ENCODE measurements around the gene ZNF559.
"Not testable (repeated sequence)": the region's sequence is repeated elsewhere in the genome, so short reads cannot be mapped to it uniquely, and the experiment has no call there.

ZNF559 gene

DNA sequence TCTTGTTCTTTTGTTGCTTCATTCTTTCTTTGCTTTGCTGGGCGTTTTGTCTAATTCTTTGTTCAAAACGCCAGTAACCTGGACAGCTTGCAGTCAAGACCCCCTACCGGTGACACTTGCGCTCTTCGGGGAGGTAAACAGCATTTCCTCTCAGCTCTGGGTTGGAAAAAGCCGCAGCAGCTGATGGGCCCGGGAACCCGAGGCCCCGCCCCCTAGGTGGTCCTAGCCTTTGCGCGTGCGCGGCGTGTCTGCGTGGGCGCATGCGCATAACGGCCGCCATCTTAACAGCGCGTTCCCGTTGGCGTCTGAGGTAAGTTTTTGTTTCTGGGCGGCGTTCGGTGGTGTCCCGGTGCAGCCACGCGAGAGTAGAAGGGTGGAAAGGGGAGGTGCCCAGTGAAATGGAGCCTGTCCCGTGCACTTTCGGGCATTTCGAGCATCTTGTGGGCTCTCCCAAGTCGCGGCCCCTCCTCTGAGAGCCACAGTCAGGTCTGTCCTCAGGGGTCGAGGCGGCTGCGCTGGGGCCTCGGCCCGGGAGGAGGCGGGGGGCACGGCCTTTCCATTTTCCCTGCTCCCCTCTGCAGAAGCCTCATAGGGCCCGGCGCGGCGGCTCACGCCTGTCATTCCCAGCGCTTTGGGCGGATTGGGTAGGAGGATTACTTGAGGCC is at the start of gene ZNF559:
TSS of gene ZNF559 (plus strand) at position 261 of the 665 bp plus-strand sequence. CDS start 14,371 bp downstream, outside the sequence.
- peak; percentile 95 for DNase-seq

DNA sequence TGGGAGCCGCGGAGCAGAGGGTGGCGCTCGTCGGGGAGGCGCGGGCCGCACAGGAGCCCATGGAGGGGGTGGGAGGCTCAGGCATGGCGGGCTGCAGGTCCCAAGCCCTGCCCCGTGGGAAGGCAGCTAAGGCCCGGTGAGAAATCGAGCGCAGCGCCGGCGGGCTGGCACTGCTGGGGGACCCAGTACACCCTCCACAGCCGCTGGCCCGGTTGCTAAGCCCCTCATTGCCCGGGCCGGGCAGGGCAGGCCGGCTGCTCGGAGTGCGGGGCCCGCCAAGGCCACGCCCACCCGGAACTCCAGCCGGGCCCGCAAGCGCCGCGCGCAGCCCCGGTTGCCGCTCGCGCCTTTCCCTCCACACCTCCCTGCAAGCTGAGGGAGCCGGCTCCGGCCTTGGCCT is 40.5 kb upstream of the ZNF559 start:
- not testable (repeated sequence) for DNase-seq

DNA sequence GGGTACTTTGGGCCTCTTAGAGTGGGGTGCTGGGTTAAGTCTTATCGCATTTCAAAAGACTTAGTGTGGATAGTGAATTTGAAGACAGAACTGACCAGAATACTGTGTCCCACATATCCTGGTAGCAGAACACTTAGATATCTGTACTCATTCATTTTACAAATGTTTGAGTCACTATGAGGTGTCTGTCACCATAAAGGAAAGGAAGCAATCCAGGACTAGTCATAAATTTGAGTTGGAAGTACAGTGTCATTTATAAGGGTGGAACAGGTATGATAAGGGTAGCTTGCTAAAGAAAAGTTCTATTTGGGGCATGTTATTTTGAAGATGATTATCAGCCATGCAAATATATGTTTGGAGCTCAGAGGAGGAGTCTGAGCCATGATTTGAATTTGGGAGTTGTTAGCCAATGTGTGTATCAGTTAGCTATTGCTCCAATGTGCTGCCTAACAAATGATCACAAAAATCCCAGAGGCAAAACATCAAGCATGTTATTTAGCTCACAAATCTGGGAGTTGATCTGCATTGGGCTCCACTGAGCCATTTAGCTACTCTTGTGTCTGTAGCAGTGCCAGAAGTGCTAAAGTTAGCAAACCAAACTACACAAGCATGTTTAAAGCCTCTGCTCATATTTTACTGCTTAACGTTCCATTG is 34.6 kb upstream of the ZNF559 start:
- no peak for DNase-seq

DNA sequence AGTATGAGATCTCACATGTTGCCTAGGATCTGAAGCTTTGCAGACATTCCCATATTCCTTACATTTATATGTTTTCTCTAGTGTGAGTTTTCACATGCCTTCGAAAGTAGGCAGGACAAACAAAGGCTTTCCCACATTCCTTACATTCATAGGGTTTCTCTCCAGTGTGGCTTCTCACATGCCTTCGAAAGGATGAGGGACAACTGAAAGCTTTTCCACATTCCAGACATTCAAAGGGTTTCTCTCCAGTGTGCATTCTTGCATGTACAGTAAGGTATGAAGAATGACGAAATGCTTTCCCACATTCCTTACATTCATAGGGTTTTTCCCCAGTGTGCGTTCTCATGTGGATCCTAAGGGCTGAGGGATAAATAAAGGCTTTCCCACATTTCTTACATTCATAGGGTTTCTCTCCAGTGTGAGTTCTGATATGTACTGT is 28.5 kb upstream of the ZNF559 start:
- DNase-seq = no peak

DNA sequence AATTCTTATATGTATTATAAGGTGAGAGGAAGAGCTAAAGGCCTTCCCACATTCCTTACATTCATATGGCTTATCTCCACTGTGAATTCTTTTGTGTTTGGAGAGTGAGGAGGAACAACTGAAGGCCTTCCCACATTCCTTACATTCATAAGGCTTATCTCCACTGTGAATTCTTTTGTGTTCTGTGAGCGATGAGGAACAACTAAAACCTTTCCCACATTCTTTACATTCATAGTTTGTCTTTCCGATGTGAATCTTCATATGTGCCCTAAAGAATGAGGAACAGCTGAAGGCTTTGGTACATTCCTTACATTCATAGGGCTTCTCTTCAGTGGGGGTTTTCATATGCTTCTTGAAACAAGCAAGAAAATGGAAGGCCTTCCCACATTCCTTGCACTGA is 27.6 kb upstream of the ZNF559 start:
- no peak for DNase-seq

DNA sequence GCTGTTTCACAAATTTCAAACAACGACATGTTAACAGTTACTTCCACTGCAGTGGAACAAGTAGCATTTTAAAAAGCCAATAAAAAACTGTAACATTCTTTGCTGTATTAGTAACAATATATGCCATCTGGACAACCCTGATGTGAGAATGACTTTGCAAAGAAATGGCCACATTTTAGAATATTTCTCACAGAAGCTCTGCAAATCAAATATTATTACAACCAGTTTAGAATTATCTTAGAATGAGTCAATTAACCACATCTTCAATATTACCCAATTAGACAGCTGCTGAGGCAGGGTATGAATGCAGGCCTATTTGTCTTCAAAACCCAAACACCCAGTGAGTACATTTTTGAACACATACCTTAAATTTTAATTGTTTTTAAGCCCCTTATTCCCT is 17.5 kb upstream of the ZNF559 start:
- no peak for DNase-seq

DNA sequence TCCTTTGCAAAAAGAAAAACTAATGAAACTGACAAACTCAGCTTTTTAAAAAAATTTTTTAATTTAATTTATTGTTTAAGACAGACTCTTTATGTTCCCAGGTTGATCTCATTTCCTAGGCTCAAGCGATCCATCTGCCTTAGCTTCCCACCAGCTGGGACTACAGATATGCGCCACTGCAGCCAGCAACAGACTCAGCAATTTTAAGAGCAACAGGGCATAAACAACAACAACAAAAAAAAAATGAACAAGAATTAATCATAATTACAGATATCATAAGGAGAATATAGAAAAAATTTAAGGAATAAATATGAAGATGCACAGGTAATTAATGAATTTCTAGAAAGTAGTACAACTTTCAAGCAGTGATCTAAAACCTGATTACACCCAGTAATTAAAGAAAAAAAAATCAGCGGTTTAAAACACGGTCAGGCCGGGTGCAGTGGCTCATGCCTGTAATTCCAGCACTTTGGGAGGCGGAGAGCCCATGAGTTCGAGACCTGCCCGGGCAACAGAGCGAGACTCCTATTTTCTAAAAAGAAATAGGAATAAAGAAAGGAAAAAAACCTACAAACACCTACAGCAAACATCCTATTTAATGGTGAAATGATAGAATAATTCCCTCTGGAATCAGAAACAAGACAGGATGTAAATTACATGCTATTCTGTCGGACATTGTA is 15.7 kb upstream of the ZNF559 start:
- no peak for DNase-seq

DNA sequence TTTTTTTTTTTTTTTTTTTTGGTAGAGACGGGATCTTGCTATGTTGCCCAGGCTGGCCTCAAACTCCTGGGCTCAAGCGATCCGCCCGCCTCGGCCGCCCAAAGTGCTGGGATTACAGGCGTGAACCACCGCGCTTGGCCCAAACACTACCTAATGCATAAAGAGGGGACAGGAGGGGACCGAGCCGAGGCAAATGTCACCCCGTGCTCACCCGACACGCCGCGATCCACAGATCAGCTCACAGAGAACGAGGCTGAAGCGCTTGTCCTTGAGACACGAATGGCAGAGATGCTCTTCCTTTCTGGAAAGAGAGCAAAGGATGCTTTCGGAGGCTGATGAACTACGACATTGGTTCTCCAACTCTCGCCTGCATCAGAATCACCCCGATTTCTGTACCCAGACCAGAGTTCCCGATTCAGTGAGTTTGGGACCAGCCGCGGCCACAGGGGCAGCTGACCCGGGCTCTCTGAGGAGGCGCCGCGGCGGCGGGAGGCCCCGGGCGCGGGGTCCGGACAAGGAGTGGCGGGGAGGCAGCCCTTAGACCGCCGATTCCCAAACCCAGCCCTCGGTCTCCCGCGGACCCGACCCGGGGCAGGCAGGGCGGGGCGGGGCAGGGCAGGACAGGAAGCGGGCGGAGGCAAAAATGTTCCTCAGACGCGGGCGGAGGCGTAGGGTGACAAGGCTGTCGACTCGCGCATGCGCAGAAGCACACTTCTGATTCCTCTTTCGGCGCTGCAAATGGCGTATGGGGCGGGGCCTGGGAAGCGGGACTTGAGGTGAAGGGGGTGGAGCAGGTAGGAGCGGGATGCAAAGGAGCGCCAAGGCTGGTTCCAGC is 14.6 kb upstream of the ZNF559 start, which contains the start of gene ZNF699:
TSS of gene ZNF699 (minus strand) at position 700 of the 835 bp plus-strand sequence. CDS start 4,719 bp downstream, outside the sequence.
- DNase-seq = peak; percentile 97

DNA sequence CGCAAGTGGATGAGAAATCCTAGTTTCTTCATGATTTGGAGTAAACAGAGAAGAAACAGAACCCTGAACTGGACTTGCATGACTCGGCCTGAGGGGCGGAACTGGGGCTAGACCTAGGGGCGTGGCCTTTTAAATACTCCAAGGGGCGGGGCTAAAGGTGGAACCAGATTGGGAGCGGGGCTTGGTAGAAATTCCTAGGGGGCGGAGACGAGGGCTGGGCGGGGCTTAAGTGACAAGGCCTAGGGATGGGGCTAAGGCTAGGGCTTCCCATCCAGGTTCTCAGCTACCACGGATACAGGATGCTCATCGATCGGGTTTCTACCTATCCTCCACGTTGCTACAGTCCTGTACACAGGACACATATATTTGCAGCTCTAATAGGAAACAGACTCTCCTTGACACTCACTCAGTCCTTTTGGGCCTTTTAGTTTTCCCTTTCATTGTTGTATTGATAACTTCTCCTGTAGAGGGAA is 14.0 kb upstream of the ZNF559 start:
- DNase-seq = no peak

DNA sequence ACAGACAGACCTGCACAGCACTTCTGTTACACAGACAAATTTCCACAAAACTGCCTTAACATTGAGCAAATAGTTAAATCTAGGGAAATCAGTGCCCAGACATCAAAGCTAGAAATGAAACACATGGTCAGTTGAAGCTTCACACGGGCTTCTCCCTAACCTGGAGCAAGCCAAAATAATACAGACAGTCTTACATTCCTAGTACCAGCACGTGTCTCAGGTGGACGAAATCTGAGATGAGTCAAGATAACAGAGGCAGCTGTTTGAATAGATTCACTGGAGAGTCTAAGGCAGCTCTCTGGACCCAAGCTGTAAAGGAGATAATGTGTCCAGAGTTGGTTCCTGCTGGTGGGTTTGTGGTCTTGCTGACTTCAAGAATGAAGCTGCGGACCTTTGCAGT is 10.2 kb upstream of the ZNF559 start:
- no peak for DNase-seq

DNA sequence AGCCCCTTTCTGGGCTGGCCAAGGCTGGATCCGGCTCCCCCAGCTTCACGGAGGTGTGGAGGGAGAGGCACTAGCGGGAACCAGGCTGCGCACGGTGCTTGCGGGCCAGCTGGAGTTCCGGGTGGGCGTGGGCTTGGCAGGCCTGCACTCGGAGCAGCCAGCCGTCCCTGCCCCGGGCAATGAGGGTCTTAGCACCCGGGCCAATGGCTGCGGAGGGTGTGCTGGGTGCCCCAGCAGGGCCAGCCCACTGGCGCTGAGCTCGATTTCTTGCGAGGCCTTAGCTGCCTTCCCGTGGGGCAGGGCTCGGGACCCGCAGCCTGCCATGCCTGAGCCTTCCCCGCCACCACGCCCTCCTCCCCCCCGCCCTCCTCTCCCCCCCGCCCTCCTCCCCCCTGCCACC is 2.6 kb upstream of the ZNF559 start:
- DNase-seq = no peak

DNA sequence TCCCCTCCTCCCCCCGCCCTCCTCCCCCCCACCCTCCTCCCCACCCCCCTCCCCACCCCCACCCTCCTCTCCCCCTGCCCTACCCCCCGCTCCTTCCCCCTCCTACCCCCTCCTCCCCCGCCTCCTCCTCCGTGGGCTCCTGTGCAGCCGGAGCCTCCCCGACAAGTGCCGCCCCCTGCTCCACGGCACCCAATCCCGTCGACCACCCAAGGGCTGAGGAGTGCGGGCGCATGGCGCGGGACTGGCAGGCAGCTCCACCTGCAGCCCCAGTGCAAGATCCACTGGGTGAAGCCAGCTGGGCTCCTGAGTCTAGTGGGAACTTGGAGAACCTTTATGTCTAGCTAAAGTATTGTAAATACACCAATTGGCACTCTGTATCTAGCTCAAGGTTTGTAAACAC is 2.2 kb upstream of the ZNF559 start:
- not testable (repeated sequence) for DNase-seq

DNA sequence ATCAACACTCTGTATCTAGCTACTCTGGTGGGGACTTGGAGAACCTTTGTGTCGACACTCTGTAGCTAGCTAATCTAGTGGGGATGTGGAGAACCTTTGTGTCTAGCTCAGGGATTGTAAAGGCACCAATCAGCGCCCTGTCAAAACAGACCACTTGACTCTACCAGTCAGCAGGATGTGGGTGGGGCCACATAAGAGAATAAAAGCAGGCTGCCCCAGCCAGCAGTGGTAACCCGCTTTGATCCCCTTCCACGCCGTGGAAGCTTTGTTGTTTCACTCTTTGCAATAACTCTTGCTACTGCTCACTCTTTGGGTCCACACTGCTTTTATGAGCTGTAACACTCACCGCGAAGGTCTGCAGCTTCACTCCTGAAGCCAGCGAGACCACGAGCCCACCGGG is 1.8 kb upstream of the ZNF559 start:
- DNase-seq = not testable (repeated sequence)

DNA sequence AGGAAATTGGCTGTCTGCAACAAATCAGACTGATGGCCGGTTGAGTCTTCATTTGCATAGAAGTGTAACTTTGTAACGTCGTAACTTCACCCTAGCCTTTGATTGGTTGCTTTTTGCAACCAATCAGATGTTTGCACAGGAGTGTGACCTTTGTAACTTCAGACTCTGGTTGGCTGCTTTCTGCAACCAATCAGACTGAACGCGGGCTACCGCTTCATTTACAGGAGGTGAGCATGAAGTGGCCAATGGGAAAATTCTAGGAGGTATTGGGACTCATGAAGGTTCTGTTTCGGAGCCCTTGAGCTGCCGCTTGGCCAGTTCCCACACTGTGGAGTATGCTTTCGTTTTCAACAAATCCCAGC is 441 bp upstream of the ZNF559 start:
- DNase-seq = no peak

DNA sequence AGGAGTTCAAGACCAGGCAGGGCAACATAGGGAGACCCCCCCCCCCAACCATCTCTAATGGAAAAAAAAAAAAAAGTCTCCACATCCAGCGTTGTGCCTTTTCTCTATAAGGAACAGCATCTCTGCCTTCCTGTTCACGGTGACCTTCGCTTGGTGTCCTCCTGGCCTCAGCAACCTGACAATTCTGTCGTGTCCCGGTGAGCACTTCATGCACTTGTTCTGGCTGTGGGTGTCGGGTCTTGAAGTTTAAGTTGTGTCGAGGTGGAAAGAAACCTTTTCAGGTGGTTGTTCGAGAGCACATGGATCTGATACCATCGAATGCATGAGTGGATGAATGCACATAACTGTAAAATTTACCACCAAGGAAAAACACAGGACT is 594 bp downstream of the ZNF559 start:
- no peak for DNase-seq

DNA sequence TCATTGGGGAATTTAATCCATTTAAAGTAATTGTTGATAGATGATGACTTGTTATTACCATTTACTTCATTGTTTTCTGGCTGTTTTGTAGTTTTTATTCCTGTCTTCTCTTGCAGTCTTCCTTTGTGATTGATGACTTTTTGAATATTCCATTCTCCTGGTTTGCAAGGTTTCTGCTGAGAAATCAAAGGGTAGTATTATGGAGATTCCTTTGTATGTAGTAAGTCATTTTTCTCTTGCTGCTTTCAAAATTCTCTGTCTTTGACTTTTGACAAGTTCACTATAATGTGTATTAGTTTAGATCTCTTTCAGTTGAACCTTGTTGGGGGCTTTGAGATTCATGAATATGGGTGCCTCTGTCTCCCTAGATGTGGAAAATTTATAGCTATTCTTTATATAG is 6.0 kb downstream of the ZNF559 start:
- DNase-seq = no peak

DNA sequence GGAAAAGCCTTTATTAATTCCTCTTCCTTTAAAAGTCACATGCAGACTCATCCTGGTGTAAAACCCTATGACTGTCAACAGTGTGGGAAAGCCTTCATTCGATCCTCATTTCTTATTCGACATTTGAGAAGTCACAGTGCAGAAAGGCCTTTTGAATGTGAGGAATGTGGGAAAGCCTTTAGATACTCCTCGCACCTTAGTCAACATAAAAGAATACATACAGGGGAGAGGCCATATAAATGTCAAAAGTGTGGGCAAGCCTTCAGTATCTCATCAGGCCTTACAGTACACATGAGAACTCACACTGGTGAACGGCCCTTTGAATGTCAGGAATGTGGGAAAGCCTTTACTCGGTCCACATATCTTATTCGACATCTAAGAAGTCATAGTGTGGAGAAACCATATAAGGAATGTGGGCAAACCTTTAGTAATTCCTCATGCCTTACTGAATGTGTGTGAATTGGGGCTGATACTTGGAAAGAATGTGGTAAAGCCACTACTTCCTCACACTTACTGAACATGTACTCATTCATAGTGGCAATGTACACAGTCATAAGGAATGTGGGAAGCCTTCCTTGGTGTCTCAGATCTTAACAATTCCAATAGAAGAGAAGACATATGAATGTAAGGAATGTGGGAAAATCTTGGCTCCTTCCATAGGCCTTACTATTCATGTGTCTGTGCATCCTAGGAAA is 18.8 kb downstream of the ZNF559 start:
- DNase-seq = no peak

DNA sequence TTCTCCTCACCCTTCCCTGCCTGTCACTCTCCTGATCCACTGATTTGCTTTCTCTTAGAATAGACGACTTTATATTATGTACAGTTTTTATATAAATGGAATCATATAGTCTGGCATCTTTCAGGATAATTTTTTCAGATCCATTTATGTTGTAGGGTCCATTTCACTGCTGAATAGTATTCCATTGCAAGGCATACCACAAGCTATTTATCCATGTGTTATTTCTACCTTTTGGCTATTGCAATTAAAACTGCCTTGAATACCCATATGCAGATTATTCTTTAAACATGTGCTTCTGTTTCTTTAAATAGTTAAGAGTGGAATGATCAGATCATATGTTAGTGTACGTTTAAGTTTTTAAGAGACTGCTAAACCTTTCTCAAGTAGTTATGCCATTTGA is 21.0 kb downstream of the ZNF559 start:
- DNase-seq = no peak

DNA sequence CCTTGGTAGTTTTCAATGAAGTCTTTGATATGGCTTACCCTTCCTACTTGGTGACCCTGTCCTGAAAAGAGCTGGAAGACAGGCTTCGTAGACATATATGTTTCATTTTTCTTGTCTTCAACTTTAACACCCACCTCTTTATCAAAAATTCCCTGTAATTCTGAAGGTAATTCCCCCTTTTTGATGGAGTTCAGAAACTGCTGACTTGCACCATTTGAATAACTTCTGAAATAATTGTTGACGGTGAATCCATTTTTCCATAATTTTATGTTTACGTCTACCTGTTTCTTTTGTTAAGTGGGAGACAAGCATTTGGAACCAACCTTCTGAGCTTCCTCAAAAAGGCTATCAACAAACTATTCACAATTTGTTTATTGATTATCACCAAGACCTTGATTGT is 24.3 kb downstream of the ZNF559 start:
- DNase-seq = no peak

DNA sequence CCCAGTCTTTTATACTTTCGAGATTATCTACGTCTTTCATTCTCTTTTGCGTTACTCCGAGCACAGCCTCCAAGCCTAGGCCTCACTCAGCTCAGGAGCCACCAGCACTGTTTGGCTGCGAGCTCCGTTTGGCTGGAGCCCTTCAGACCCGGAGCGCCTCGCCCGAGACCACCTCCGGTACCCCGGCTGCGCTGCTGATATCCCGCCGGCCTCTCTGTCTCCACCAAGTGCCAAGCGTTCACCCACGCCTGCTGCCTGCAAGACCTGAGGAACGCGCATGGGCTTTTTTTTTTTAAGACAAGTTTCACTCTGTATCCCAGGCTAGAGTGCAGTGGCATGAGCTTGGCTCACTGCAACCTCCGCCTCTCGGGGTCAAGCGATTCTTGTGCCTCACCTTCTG is 24.7 kb downstream of the ZNF559 start:
- DNase-seq = no peak

DNA sequence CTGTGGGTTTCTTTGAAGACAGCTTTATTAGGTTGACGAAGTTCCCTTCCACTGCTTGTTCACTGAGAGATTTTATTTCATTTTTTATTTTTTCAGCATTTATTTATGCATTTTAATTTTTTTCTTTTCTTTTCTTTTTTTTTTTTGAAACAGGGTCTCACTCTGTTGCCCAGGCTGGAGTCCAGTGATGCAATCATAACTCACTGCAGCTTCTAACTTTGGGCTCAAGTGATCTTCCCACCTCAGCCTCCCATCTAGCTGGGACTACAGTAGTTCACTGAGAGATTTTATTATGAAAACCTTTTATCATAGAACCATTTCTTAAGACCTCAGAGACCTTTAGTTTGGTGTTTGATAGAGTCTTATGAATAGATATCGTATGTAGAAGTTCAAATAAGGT is 28.5 kb downstream of the ZNF559 start:
- DNase-seq = no peak

DNA sequence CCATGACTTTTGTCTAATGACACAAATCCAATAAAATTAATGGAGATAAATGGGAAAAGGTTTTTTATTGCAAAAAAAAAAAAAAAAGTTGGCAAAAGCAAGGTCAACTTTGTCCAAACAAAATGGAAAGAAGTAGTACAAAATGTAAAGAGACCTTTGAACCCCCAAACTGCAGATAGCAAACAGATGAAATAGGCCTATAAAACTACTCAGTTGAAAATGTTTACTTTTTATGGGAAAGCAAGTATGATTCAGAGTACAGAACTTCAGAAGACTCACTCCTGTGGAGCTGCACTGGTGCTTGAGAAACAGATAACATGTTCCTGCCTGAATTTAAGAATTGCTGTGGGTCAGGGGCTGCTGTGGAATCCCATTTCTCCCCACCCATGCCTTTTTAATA is 29.0 kb downstream of the ZNF559 start:
- DNase-seq = no peak

DNA sequence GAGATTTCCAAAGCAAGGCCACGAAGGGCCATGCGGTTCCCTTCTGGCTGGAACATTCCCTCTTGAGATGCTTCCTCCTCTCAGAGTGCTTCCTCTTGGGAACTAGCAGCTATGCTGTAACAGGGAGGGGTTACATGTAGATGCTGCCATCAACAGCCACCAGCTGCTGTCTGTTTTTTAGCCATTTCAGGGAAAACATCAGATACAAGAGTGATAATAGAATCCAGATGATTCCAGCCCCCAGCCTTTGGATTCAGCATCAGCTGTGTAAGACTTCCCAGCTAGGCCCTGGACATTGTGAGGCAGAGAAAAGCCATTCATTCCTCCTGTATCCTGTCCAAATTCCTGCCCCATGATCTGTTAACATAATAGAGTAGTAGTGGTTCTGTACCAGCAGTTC is 30.7 kb downstream of the ZNF559 start:
- no peak for DNase-seq
